ENCODE data around the gene MAB21L2.

GRCh38 chr4:150547154-150547838 lies 34.7 kb upstream of the MAB21L2 start:
- TF ChIP-seq POLR2A (IDR thresholded peaks at IDR 0.05), result no peak
- TF ChIP-seq, protein P1, sequence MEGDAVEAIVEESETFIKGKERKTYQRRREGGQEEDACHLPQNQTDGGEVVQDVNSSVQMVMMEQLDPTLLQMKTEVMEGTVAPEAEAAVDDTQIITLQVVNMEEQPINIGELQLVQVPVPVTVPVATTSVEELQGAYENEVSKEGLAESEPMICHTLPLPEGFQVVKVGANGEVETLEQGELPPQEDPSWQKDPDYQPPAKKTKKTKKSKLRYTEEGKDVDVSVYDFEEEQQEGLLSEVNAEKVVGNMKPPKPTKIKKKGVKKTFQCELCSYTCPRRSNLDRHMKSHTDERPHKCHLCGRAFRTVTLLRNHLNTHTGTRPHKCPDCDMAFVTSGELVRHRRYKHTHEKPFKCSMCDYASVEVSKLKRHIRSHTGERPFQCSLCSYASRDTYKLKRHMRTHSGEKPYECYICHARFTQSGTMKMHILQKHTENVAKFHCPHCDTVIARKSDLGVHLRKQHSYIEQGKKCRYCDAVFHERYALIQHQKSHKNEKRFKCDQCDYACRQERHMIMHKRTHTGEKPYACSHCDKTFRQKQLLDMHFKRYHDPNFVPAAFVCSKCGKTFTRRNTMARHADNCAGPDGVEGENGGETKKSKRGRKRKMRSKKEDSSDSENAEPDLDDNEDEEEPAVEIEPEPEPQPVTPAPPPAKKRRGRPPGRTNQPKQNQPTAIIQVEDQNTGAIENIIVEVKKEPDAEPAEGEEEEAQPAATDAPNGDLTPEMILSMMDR (IDR thresholded peaks at IDR 0.05), result no peak
